NK-92 (cell line): ENCODE data around the gene LSP1.

ENCODE experiments used
- DNase-seq: peaks from one replicate; lab custom pipeline; 2025; ENCODE audit not compliant: unreplicated experiment; lab: John Stamatoyannopoulos, UW

The LSP1 gene

GRCh38 chr11:1824221-1825038 is 28.5 kb upstream of the LSP1 start:
- no peak for DNase-seq

GRCh38 chr11:1825039-1825740 is 27.7 kb upstream of the LSP1 start:
- DNase-seq = no peak

- DNase-seq = no peak
Observed at GRCh38 chr11:1825785-1826451, 27.0 kb upstream of the LSP1 start.

GRCh38 chr11:1826552-1827094 is 26.3 kb upstream of the LSP1 start:
- DNase-seq = no peak

GRCh38 chr11:1827095-1827813 is 25.6 kb upstream of the LSP1 start:
- no peak for DNase-seq

GRCh38 chr11:1827931-1828330 is 25.0 kb upstream of the LSP1 start:
- DNase-seq = no peak

- no peak for DNase-seq
Observed at GRCh38 chr11:1828542-1828941, 24.3 kb upstream of the LSP1 start.

GRCh38 chr11:1829039-1829820 is 23.7 kb upstream of the LSP1 start:
- no peak for DNase-seq

- DNase-seq = no peak
Observed at GRCh38 chr11:1830004-1830321, 22.9 kb upstream of the LSP1 start.

- no peak for DNase-seq
Observed at GRCh38 chr11:1830322-1831223, 22.3 kb upstream of the LSP1 start.

GRCh38 chr11:1831338-1832210 is 21.3 kb upstream of the LSP1 start:
- no peak for DNase-seq

- no peak for DNase-seq
Observed at GRCh38 chr11:1832211-1832919, 20.5 kb upstream of the LSP1 start.

GRCh38 chr11:1832920-1833295 is 20.0 kb upstream of the LSP1 start:
- DNase-seq = no peak

- no peak for DNase-seq
Observed at GRCh38 chr11:1834062-1834610, 18.7 kb upstream of the LSP1 start.

- no peak for DNase-seq
Observed at GRCh38 chr11:1834779-1835670, 17.9 kb upstream of the LSP1 start, which contains the start of gene SYT8. Gene SYT8 (plus strand): TSS chr11:1834990. CDS start chr11:1835106, 116 bp downstream.

GRCh38 chr11:1835671-1836010 is 17.2 kb upstream of the LSP1 start:
- no peak for DNase-seq
